HepG2 (cell line): ENCODE measurements around the gene HS3ST3B1. TPM values are rescaled to one million over a fixed set of nuclear protein-coding genes. Genes with fewer than 3 reads are reported as not detected.

Experiments used
- CENPT ChIP-seq: sonication (generic); formaldehyde crosslinking; IDR thresholded peaks from 2 replicates; pipeline ENCODE4 v1.8.0; 2022; ENCODE audit warnings: low read depth, mild to moderate bottlenecking, moderate library complexity, missing genetic modification reagents
- FOXA1 ChIP-seq, 2 experiments: fragments of 450-650 bp in 1 of 2; sonication (generic) in 1 of 2; formaldehyde crosslinking in 1 of 2; IDR thresholded peaks; 2 replicates each; pipeline versions ENCODE4 v1.4.0 to v1.6.1; 2016 to 2020; ENCODE audit warnings: missing genetic modification reagents in 1 of 2
- FOXP4 ChIP-seq: sonication (generic); formaldehyde crosslinking; IDR thresholded peaks from 2 replicates; pipeline ENCODE4 v1.4.0; 2020; ENCODE audit warnings: missing genetic modification reagents
- MAFK ChIP-seq, 2 experiments: IDR thresholded peaks in 1 of 2; conservative IDR thresholded peaks in 1 of 2; 2 replicates each; pipeline ENCODE4 v1.6.1; 2011; ENCODE audit warnings: improper control_type of control experiment in 2 of 2, low read length in 2 of 2
- MTF2 ChIP-seq: sonication (generic); formaldehyde crosslinking; IDR thresholded peaks from 2 replicates; pipeline ENCODE4 v1.5.0; 2020; ENCODE audit warnings: missing genetic modification reagents, borderline replicate concordance
- NBN ChIP-seq: fragments of 450-650 bp; conservative IDR thresholded peaks from 2 replicates; pipeline ENCODE4 v1.6.1; 2017
- NCOA5 ChIP-seq: sonication (generic); formaldehyde crosslinking; IDR thresholded peaks from 2 replicates; pipeline ENCODE4 v1.4.0; 2020; ENCODE audit warnings: missing genetic modification reagents
- NFIB ChIP-seq: sonication (generic); formaldehyde crosslinking; IDR thresholded peaks from 2 replicates; pipeline ENCODE4 v1.9.0; 2021; ENCODE audit warnings: missing genetic modification reagents, mild to moderate bottlenecking, borderline replicate concordance
- PATZ1 ChIP-seq: sonication (generic); formaldehyde crosslinking; IDR thresholded peaks from 2 replicates; pipeline ENCODE4 v1.4.0; 2020; ENCODE audit warnings: missing genetic modification reagents
- PLRG1 ChIP-seq: fragments of 450-650 bp; conservative IDR thresholded peaks from 2 replicates; pipeline ENCODE4 v1.6.1; 2016
- RAD21 ChIP-seq: fragments of 450-650 bp; formaldehyde crosslinking; IDR thresholded peaks from 2 replicates; pipeline ENCODE4 v1.5.0; 2020; ENCODE audit warnings: mild to moderate bottlenecking
- SETDB1 ChIP-seq: sonication (generic); formaldehyde crosslinking; IDR thresholded peaks from 2 replicates; pipeline ENCODE4 v1.5.1; 2020; ENCODE audit warnings: missing genetic modification reagents, mild to moderate bottlenecking, borderline replicate concordance
- SMYD3 ChIP-seq: sonication (generic); formaldehyde crosslinking; IDR thresholded peaks from 2 replicates; pipeline ENCODE4 v1.8.1; 2023; ENCODE audit warnings: mild to moderate bottlenecking, missing genetic modification reagents
- SUZ12 ChIP-seq: fragments of 150-350 bp; IDR thresholded peaks from 2 replicates; pipeline ENCODE4 v1.6.1; 2014; ENCODE audit warnings: low read depth, low read length
- TCF7L2 ChIP-seq: IDR thresholded peaks from 2 replicates; pipeline ENCODE4 v1.6.1; 2011; ENCODE audit warnings: mild to moderate bottlenecking, low read depth, low read length, moderate library complexity
- ZNF276 ChIP-seq: sonication (generic); formaldehyde crosslinking; IDR thresholded peaks from 2 replicates; pipeline ENCODE4 v1.4.0; 2020; ENCODE audit warnings: mild to moderate bottlenecking, low read depth, missing genetic modification reagents
- ZNF674 ChIP-seq: sonication (generic); formaldehyde crosslinking; IDR thresholded peaks from 2 replicates; pipeline ENCODE4 v1.5.0; 2020; ENCODE audit warnings: low read depth, mild to moderate bottlenecking, missing genetic modification reagents
- ZNF724P ChIP-seq: sonication (generic); formaldehyde crosslinking; IDR thresholded peaks from 2 replicates; pipeline ENCODE4 v1.8.0; 2022; ENCODE audit warnings: missing genetic modification reagents, borderline replicate concordance
- ZSCAN12 ChIP-seq: sonication (generic); formaldehyde crosslinking; IDR thresholded peaks from 2 replicates; pipeline ENCODE4 v1.9.0; 2021; ENCODE audit warnings: mild to moderate bottlenecking, missing genetic modification reagents
- polyA plus RNA-seq, 8 experiments: library from polyadenylated mRNA; depleted of rRNA in 3 of 8; stranded (reverse) in 7 of 8; unstranded in 1 of 8; fragments of >200 nt; fragmentation: Illumina TruSeq in 4 of 8; extraction: Trizol in 4 of 8; gene quantifications; 2 replicates each; pipeline versions ENCODE4 v1.2.1 to v1.2.3, GENCODE V29; 2011 to 2016; ENCODE audit warnings: low read depth in 4 of 8, missing spikeins in 1 of 8, mixed read lengths in 1 of 8; ENCODE audit not compliant: insufficient read depth in 1 of 8
- total RNA-seq, 5 experiments: library from RNA; depleted of rRNA; stranded (reverse); fragments of >200 nt; fragmentation: Illumina TruSeq; extraction: Trizol; gene quantifications; 2 replicates each; pipeline ENCODE4 v1.2.3, GENCODE V29; 2016; ENCODE audit warnings: low read depth in 1 of 5
- TF ChIP-seq, protein P1 (sequence below): sonication (generic); formaldehyde crosslinking; IDR thresholded peaks from 2 replicates; pipeline ENCODE4 v1.4.0; 2020; ENCODE audit warnings: low read depth, mild to moderate bottlenecking, missing genetic modification reagents
- TF ChIP-seq, protein P2 (sequence below): sonication (generic); formaldehyde crosslinking; IDR thresholded peaks from 2 replicates; pipeline ENCODE4 v1.4.0; 2020; ENCODE audit warnings: missing genetic modification reagents
- TF ChIP-seq, protein P3 (sequence below): sonication (generic); formaldehyde crosslinking; IDR thresholded peaks from 2 replicates; pipeline ENCODE4 v1.4.0; 2020; ENCODE audit warnings: mild to moderate bottlenecking, missing genetic modification reagents

HS3ST3B1 gene
- total and polyA plus RNA-seq, 2 of the 13 experiments (the other 11 are each of a cell fraction or from before 2014, with no cell fraction given) = 15.7 to 39.5 TPM

GRCh38 chr17:14330492-14330962, 29.6 kb downstream of the HS3ST3B1 start (continued):
- TF ChIP-seq FOXA1 (IDR thresholded peaks at IDR 0.05) (0 out of 2 replicates have a peak, but pooled peaks have one; percentile 18), FOXA1 (CRISPR knock-in tag; IDR thresholded peaks at IDR 0.05) (peak; percentile 40), NFIB (CRISPR knock-in tag) (no peak), ZSCAN12 (no peak), ZNF674 (CRISPR knock-in tag) (no peak), MAFK (conservative IDR thresholded peaks at IDR 0.05 in 1 of 2, IDR thresholded peaks at IDR 0.05 in 1 of 2; ENCODE audit: low read length in 2 of 2) (no peak), PATZ1 (no peak), NBN (no peak), TCF7L2 (no peak), SETDB1 (CRISPR knock-in tag) (no peak), PLRG1 (no peak), SMYD3 (CRISPR knock-in tag) (no peak), NCOA5 (CRISPR knock-in tag) (no peak), ZNF276 (CRISPR knock-in tag) (no peak), ZNF724P (no peak), FOXP4 (CRISPR knock-in tag) (peak; percentile 81), RAD21 (CRISPR knock-in tag) (no peak), MTF2 (CRISPR knock-in tag) (no peak), SUZ12 (no peak), CENPT (no peak)
- TF ChIP-seq, protein P1, sequence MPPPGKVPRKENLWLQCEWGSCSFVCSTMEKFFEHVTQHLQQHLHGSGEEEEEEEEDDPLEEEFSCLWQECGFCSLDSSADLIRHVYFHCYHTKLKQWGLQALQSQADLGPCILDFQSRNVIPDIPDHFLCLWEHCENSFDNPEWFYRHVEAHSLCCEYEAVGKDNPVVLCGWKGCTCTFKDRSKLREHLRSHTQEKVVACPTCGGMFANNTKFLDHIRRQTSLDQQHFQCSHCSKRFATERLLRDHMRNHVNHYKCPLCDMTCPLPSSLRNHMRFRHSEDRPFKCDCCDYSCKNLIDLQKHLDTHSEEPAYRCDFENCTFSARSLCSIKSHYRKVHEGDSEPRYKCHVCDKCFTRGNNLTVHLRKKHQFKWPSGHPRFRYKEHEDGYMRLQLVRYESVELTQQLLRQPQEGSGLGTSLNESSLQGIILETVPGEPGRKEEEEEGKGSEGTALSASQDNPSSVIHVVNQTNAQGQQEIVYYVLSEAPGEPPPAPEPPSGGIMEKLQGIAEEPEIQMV (CRISPR knock-in tag) = no peak
- TF ChIP-seq, protein P2, sequence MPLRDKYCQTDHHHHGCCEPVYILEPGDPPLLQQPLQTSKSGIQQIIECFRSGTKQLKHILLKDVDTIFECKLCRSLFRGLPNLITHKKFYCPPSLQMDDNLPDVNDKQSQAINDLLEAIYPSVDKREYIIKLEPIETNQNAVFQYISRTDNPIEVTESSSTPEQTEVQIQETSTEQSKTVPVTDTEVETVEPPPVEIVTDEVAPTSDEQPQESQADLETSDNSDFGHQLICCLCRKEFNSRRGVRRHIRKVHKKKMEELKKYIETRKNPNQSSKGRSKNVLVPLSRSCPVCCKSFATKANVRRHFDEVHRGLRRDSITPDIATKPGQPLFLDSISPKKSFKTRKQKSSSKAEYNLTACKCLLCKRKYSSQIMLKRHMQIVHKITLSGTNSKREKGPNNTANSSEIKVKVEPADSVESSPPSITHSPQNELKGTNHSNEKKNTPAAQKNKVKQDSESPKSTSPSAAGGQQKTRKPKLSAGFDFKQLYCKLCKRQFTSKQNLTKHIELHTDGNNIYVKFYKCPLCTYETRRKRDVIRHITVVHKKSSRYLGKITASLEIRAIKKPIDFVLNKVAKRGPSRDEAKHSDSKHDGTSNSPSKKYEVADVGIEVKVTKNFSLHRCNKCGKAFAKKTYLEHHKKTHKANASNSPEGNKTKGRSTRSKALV (CRISPR knock-in tag) = no peak
- TF ChIP-seq, protein P3, sequence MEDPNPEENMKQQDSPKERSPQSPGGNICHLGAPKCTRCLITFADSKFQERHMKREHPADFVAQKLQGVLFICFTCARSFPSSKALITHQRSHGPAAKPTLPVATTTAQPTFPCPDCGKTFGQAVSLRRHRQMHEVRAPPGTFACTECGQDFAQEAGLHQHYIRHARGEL (CRISPR knock-in tag) = no peak
